ENCODE results near the gene SDK1.

- TF ChIP-seq CTCF (IDR thresholded peaks at IDR 0.05; ENCODE audit: control extremely low read depth in 1 of 3, insufficient read depth in 1 of 3, low read depth in 1 of 3, low read length in 3 of 3) (no peak), CHD2 (IDR thresholded peaks at IDR 0.05; ENCODE audit: low read length) (no peak), JUN (IDR thresholded peaks at IDR 0.05; ENCODE audit: low read depth, low read length) (no peak), MAFK (IDR thresholded peaks at IDR 0.05; ENCODE audit: low read depth, low read length) (no peak)
Measured at GRCh38 chr7:3917436-3917835, 616.4 kb downstream of the SDK1 start.
